NCI-H187 treated with DMSO at 0.1 percent for 48 hours (cell line): ENCODE measurements around the gene PNPLA7.
"Not testable (repeated sequence)": the region's sequence is repeated elsewhere in the genome, so short reads cannot be mapped to it uniquely, and the experiment has no call there.

ENCODE experiments used
- DNase-seq: peaks from one replicate; lab custom pipeline; 2025; lab: John Stamatoyannopoulos, UW

The PNPLA7 gene

DNA sequence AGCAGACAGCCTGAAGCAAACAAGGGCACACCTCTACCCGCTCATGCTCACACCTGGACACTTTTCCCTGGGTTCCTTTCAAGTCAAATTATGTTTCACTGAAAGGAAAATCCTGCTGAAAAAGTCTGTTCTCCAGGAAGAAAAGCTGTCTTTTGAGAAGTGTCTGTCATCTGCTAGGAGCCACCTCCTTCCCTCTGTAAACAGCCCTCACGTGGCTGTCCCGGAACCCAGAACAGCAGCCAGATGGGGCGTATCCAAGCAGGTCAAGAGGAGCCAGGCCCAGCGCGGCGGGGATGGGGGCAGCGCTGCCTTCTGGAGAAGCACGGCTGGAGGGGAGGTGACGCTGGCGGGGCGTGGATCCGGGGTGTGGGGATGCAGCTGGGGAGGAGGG lies at the start of gene PNPLA7:
Gene PNPLA7 (minus strand): TSS at position 172 of the 391 bp plus-strand sequence. CDS start 205 bp downstream, outside the sequence.
- DNase-seq = no peak

DNA sequence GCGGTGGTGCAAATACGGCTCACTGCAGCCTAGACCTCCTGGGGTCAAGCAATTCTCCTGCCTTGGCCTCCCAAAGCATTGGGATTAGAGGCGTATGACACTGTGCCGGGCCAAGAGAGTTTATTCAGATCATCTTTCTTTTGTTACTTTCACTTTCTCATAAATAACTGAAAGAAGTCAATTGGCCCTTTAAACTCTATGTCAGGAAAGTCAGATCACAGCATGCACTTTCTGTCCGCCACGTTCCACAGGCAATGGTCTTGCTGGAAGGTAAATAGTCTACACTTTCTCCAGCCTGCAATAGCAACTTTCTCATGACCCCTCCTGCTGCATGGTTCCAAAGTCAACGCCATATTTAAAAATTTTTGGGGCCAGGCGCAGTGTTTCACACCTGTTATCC lies 48.7 kb upstream of the PNPLA7 start:
- DNase-seq = no peak

DNA sequence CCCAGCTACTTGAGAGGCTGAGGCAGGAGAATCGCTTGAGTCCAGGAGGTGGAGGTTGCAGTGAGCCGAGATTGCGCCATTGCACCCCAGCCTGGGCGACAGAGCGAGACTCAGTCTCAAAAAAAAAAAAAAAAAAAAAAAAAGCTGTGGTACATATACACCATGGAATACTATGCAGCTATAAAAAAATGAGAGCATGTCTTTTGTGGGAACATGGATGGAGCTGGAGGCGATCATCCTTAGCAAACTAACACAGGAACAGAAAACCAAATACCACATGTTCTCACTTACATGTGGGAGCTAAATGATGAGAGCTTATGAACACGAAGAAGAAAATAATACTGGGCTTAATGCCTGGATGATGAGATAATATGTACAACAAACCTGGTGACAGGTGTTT lies 46.4 kb upstream of the PNPLA7 start:
- not testable (repeated sequence) for DNase-seq

GRCh38 chr9:137593176-137593575 lies 43.0 kb upstream of the PNPLA7 start:
- no peak for DNase-seq

DNA sequence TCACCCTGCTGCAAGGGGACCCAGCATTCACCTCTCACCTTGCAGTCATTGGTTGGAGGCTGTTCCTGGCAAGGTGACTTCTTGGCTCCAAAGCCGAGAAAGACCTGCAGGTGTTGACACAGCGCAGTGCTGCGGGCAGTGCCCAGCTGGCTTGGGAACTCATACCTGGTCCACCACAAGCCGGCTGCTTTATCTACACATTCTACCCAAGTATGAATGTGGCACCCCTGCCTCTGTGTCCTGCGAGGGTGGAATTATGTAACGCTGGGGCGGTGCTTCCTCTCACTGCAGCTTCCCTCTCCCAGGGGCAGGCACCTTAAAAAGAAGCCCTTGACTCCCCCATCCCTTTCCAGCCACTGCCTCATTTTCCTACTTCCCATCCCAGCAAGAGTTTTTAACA lies 42.6 kb upstream of the PNPLA7 start:
- no peak for DNase-seq

DNA sequence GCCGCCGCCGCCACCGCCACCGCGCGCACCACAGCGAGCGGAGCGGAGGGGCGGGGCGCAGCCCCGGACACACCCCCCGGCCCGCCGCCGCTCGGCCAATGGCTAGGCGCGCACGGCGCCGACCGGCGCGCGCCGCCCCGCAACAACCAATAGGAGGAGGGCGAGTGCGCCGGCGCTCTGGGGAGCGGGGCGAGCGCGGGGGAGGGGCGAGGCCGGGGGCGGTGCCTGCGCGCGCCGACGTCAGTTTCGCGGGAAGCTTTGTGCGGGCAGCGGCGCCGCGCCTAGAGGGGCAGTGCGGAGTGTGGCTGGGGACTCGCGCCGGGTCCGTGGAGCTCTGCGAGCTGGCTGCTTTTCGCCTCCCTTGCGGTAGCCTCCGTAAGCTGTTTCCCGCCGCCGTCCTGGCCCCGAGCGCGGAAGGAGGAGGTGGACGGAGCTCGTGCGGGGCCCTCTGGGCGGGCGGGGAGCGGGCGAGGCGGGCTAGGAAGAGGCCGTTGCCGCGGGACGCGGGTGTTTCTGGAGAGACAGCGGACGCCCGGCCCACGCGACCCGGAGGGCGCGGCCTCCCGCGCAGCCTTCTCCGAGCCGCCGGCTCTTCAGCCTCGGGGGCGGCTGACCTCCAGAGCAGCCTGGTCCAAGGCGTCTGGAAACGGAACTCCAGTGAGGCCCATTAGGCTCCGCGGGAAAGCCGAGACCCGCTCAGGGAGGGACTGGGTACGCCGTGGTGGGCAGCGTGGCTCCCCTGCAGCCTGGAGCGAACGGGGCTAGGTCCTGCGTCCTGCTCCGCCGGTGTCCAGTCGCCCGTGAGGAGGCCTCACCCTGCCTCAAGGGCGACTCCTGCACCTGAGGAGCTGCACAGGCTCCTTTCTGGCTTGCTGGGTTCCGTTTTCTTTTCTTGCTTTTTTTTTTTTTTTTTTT lies 40.5 kb upstream of the PNPLA7 start, which contains the start of gene ZMYND19:
Gene ZMYND19 (minus strand): TSS at position 44 of the 915 bp plus-strand sequence. CDS start 249 bp downstream, outside the sequence.
- peak; percentile 12 for DNase-seq

DNA sequence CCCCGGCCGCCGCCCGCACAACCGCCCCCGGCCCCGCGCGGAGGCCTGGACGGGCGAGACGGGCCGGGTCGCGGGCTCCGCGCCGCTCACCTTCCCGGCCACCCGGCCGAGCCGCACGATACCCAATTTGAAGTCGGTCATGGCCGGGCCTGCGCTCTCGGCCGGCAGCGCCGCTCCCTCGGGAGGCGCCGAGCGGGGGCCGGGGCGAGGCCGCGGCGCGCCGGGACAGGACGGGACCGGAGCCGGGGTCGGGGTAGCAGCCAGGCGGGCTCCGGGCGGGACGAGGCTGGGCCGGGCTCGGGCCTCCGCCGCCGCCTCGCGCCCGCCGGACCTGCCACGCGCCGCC lies 39.9 kb upstream of the PNPLA7 start:
- DNase-seq = no peak

DNA sequence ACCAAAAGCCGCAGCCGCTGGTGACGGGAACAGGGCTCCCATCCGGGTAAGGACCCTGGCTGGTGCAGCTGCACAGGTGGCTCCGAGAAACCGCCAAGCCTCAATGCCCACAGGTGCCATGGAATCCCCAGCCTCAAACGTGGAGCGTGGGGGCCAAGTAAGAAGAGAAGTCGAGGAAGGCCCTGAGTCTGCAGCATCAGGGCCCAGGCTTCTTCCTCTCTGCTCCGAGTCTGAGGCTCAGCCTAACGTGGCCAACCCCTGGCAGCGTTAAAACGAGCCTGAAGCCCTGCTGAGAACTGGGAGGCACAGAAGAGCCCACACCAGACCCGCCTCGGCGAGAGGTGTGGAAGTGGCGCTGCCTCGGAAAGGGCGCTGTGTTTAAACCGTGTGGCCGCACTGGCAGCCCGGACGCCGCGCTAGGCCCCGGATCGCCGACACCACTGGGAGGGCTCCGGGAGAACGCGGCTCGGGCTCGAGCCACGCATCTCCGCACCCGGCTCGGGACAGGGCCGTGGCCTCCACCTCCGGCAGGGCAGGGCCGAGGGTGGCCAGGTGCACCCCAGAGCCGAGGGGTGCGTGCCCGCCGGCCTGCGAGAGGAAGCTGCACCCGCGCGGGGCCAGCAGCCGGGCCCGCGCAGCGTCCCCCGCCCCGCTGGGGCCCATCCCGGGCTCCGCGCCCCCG lies 39.4 kb upstream of the PNPLA7 start:
- no peak for DNase-seq

DNA sequence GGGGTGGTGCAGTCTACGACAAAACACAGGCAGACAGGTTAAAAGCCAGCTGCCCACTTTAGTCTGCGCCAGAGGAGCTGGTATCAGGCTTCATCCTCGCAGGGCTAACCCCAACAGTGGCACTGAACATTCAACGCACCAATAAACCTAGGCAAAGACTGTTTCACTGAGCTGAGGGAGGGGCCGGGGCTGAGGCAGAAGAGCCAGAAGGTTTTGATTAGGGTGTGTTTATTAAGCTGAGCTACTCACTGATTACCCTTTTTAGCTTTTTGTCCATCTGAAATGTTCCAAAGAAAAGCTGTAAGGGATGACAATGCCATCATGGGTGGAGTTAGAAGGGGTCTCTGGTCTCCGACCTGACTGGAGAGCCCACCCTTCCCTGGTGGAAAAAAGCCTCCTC lies 38.7 kb upstream of the PNPLA7 start:
- DNase-seq = no peak

DNA sequence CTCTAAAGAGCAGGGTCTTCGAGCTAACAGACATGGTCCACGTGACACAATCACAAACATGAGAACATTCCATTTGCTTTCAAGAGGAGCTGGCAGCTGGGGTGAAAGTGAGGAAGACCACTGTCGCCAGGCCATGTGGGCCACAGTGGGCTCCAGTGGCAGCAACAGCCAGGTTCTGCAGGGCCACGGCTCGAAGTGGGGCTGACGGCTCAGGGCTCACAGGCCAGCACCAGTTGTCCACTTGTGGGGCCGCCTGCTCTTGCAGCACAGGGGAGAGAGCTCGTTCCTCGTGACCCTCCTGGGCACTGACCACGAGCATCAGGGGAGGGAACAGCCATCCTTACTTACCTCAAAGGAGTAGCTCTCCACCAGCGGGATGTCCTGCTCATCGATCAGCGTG lies 38.1 kb upstream of the PNPLA7 start:
- no peak for DNase-seq

DNA sequence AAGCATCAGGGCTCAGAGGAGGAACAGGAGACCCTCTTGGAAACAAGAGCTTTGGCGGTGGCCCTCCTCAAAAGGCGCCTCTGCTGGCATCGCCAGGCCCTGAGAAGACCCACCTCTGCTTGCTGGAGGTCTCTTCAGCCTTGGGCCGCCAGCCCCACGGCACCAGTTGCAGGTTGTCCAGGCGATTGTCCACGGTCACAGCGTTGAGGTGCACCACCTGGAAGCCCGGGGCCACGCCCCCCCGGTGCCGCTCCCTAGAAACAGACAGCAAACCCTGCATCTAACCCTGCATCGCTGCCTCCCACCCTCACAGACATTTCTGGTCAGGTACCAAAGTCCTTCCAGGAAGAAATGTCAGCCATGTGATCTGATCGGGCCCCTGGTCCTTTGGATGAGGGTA lies 36.7 kb upstream of the PNPLA7 start:
- no peak for DNase-seq

DNA sequence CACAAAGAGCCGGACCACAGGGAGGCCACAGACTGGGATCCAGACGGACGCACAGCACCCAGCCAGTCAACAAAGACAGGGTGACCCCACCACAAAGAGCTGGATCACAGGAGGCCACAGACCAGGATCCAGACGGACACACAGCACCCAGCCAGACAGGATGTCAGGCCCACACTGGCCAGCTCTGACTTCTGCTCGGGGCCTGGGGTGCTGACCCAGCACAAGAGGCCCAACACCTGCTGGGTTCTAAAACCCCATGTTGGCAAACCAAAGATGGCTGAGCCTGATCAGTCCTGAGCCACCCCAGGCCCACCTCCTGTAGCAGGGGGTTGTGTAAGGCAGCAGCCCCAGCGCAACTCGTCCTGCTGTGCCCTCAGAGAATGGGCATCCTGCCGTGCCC lies 33.8 kb upstream of the PNPLA7 start:
- DNase-seq = no peak

- DNase-seq = no peak
Observed at GRCh38 chr9:137583347-137583746, 33.1 kb upstream of the PNPLA7 start.

- DNase-seq = no peak
Observed at GRCh38 chr9:137582286-137582860, 32.2 kb upstream of the PNPLA7 start.

DNA sequence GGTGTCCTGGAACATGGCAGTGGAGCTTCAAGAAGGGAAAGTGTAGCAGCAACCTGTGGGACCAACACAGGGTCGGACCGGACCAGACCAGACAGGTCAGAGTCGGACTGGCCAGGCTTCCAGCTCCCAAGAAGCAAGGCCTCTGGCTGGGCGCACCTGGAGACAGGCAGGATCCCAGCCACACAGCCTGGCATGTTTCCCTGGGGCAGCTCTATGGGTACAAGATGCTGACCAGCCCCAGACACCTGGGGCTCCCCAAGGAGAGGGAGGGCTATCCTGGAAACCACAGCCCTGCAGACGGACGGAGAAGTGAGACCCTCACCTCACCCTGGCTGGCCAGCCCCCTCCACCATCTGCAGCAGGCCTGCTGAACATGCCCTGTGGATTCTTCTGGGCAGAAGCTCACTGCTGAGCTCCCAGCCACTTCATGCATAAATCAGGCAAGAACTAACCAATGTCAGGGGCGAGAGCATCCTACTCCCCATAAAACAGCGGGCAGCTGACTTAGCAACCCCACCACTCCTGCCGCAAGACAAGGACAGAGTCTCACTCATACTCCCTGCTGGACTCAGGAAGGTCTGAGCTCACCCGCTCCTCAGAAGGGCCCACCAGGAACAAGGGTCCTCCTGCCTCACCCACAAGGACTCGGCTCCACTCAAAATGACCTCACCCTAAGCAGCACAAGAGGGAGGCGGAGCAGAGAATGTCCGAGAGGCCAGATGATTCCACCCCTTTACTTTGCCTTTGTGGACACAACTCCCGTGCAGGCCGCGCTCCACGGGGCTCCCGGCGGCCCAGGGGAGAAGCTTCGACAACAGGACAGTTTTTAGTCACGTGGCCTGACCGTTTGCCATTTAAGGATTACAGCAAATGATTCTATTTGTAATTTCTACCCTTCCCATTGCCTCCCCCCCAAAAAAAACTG lies 31.4 kb upstream of the PNPLA7 start:
- no peak for DNase-seq

DNA sequence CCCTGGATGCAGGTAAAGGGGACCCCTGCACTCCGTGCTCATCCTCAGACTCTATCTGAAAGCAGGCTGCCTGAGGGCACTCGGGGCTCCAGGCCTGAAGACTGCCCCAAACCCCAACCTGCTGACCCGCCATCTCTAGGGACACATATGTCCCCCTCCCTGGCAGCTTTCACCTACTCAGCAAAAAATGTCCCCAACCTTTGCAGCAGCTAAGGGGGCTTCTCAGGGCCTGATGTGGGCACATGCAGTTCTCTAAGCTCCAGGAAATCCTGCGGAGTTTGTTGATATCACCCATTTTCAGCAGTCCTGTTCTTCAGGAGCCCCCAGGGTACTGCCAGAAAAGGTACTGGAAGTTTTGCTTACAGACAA lies 30.7 kb upstream of the PNPLA7 start:
- no peak for DNase-seq

DNA sequence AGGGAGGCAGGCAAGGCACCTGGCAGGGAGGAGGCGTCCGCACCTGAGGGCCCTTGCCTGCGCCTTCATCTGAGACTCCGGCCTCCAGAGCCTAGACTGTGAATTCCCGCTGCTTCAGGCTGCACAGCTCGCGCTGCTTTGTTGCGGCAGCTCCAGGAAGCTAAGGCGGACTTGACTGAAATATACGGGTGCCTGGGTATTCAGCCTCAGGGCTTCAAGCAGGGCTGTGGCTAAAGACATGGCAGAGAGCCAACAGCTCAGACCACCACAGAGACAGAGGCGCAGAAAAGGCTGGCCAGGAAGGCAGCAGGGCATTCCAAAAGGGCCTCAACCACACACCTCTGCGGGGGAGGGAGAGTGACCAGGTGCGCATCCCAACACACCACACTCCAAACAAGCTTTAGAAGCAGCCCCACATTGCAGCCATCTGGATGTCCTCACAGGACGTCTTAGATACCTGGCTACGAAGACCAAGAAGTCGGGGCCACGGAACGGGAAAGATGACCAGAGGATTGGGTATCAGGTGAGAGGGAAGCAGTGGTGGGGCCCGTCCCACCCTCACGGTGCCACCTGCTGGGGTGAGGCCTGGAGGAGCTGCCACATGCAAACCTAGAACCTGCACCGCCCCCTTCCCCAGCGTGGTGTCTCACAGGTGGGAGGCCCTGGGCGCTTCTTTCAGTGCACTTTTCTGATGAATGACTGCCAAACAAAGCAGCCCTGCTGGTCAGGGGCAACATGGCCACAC lies 30.2 kb upstream of the PNPLA7 start:
- DNase-seq = no peak

GRCh38 chr9:137579259-137579604 lies 29.0 kb upstream of the PNPLA7 start:
- no peak for DNase-seq

- peak; percentile 18 for DNase-seq
Observed at GRCh38 chr9:137578518-137579258, 28.5 kb upstream of the PNPLA7 start, which contains the start of gene DPH7. TSS of gene DPH7 (minus strand) at chr9:137578925. CDS start at chr9:137578777, 148 bp downstream.

DNA sequence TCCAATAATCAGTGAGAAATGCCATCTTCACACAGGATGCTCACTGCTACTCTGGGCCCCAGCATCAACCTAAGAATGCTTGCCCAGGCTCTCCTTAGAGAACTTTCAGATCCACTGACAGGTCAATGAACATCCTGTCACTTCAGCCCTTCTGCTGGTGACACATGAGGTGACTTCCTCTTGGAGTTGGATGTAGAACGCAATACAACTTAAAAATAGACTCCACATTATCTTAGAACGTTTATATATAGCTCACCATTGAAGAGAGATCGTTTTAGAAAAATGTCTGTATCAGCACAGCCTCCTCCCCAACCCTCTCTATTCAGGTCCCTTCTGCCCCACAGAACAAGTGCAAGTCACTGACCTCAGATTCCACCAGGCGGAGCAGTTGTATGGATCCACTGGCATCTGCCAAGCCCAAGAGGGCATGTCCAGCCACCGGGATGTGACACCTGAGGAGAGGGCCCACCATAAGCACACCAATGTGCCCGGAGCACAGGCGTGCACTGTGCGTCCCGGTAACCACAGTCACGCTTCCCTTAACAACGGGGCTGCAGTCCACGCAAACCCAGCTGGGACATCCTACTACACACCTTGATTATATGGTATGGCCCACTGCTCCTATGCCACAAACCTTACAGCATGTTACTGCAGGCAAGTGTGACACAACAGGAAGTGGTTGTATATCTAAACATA lies 25.7 kb upstream of the PNPLA7 start:
- DNase-seq = no peak
